Measurements from ENCODE around the gene SYK. TPM values are rescaled to one million over a fixed set of nuclear protein-coding genes. Genes with fewer than 3 reads are reported as not detected.

Gene SYK
- total and polyA plus RNA-seq, 2 of the 4 experiments (the other 2 are of a cell fraction) = not detected

DNA sequence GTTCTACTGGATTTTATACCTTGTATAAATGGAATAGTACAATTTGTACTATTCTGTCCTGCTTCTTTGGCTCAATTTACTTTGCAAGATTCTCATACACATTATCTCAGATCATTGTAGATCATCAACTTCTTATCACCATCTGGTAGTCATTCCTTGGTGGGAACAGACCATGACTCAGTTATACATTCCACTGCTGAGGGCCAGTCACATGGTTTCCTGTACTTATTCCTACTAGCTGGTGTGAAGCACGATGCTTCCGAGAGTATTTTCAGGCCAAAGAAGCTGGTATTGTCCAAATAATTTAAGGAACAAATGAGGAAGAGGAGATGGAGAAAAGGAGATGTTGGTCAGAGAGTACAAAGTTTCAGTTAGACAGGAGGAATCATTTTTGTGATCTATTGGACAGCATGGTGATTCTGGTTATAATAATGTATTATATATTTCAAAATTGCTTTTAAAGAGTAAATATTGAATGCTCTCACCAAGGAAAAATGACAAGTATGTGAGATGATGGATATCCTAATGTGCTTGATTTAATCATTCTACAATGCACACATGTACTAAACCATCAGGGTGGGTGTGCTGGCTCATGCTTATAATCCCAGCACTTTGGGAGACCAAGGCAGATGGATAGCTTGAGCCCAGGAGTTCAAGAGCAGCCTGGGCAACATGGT lies 124.1 kb downstream of the SYK start:
- H3K27me3 ChIP-seq (ENCODE audit: control insufficient read depth, insufficient read depth, low read length) = no peaks in the 10 kb centered on the region
- H3K4ac ChIP-seq (ENCODE audit: low read depth, low read length) = peak overlapping the region; percentile 56
- H3K4me1 ChIP-seq (ENCODE audit: control insufficient read depth, insufficient read depth, low read length) = peaks cover 7% of the 10 kb centered on the region
- 0 out of 2 replicates have a peak overlapping the region, but pooled peaks have one; percentile 27 for H4K5ac ChIP-seq (ENCODE audit: low read depth, low read length)
- in situ Hi-C loops (cut with MboI; ENCODE audit: low sequenced_read_pairs) = no loop called here
- H3K27ac ChIP-seq (ENCODE audit: insufficient read depth, low read length) = peak overlapping the region; percentile 39; the same call in 1 of the 2 replicates
- peak overlapping the region; percentile 67; the same call in 1 of the 3 replicates for H2BK15ac ChIP-seq (ENCODE audit: low read depth, low read length)
- H4K91ac ChIP-seq (ENCODE audit: insufficient read depth, low read depth, low read length) = no peak overlapping the region
- peak overlapping the region; percentile 40; the same call in 1 of the 2 replicates for H3K18ac ChIP-seq (ENCODE audit: low read depth, low read length)
- H3K9me1 ChIP-seq (ENCODE audit: insufficient read depth, low read length) = 0 out of 2 replicates have a peak, but pooled peaks cover 8% of the 10 kb centered on the region
- ChIA-PET POLR2A (ENCODE audit: unreplicated experiment) (no interaction called here), CTCF (interaction anchor here (0.9 to 1.4 kb wide), 2 partner anchors 10 to 73 kb away, joined by 3 to 6 read pairs; no protein-coding TSS in a partner anchor)
- no peaks in the 10 kb centered on the region for H3K79me1 ChIP-seq (ENCODE audit: low read depth in 1 of 2, low read length in 2 of 2)
- peaks cover 4% of the 10 kb centered on the region for H3K9me3 ChIP-seq (ENCODE audit: control insufficient read depth, insufficient read depth, low read length)
- dilution Hi-C loops (cut with HindIII; ENCODE audit: low sequenced_read_pairs, unreplicated experiment) = no loop called here
- no peak overlapping the region for H3K56ac ChIP-seq (ENCODE audit: extremely low read depth, insufficient read depth, low read length)
- peak overlapping the region; percentile 58; the same call in 1 of the 2 replicates for H2BK20ac ChIP-seq (ENCODE audit: low read depth, low read length)
- peak overlapping the region; percentile 43; the same call in 1 of the 2 replicates for H2BK120ac ChIP-seq (ENCODE audit: low read depth, low read length)
- H4K8ac ChIP-seq (ENCODE audit: low read depth in 2 of 2, low read length in 2 of 2) = peak overlapping the region in 1 of 2 experiments; percentile 62; a peak in 2 of 4 replicates
- H3K14ac ChIP-seq (replicated peaks; ENCODE audit: low read depth, low read length) = peak overlapping the region; percentile 34; the same call in 1 of the 2 replicates
- H2AK5ac ChIP-seq (ENCODE audit: low read depth, low read length) = peak overlapping the region; percentile 64; the same call in 1 of the 2 replicates
- ATAC-seq (ENCODE audit: low read depth) (peak; percentile 87), DNase-seq (peak; percentile 95)
- no TSS peak for BruUV-seq (replicated peaks)
- H3K36me3 ChIP-seq (ENCODE audit: control insufficient read depth, insufficient read depth, low read length) = no peaks in the 10 kb centered on the region
- H3K23ac ChIP-seq (ENCODE audit: low read depth, low read length) = no peak overlapping the region
- 56% methylated on average over 2 of the region's 2 CpGs; no CpG with 5 or more reads in 1 of the 2 experiments for WGBS, 2 experiments (ENCODE audit: extremely low coverage in 2 of 2, insufficient read length in 1 of 2)
- H3K4me3 ChIP-seq (ENCODE audit: insufficient read depth, low read depth, low read length) = no peak overlapping the region
- intact Hi-C loops (cut with micrococcal nuclease) = loop anchor here (2.0 to 5.0 kb wide), 2 partner anchors 25 to 67 kb away; no protein-coding TSS in a partner anchor
- H2AFZ ChIP-seq (replicated peaks; ENCODE audit: low read length, poor library complexity) = no peak overlapping the region
- H4K20me1 ChIP-seq (ENCODE audit: insufficient read depth, low read length) = no peaks in the 10 kb centered on the region
- TF ChIP-seq CHD1 (IDR thresholded peaks at IDR 0.05; ENCODE audit: low read depth, low read length) (no peak), SMC3 (IDR thresholded peaks at IDR 0.05; ENCODE audit: low read depth, low read length) (no peak), BHLHE40 (IDR thresholded peaks at IDR 0.05; ENCODE audit: low read depth, low read length) (0 out of 2 replicates have a peak, but pooled peaks have one; percentile 26), FOS (IDR thresholded peaks at IDR 0.05; ENCODE audit: low read depth, low read length) (peak; percentile 75), NFE2L2 (IDR thresholded peaks at IDR 0.05; ENCODE audit: low read depth, low read length) (peak; percentile 57)
- TF ChIP-seq, protein P1, sequence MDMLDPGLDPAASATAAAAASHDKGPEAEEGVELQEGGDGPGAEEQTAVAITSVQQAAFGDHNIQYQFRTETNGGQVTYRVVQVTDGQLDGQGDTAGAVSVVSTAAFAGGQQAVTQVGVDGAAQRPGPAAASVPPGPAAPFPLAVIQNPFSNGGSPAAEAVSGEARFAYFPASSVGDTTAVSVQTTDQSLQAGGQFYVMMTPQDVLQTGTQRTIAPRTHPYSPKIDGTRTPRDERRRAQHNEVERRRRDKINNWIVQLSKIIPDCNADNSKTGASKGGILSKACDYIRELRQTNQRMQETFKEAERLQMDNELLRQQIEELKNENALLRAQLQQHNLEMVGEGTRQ (IDR thresholded peaks at IDR 0.05; ENCODE audit: low read depth, low read length) = peak; percentile 87
- TF ChIP-seq, protein P2, sequence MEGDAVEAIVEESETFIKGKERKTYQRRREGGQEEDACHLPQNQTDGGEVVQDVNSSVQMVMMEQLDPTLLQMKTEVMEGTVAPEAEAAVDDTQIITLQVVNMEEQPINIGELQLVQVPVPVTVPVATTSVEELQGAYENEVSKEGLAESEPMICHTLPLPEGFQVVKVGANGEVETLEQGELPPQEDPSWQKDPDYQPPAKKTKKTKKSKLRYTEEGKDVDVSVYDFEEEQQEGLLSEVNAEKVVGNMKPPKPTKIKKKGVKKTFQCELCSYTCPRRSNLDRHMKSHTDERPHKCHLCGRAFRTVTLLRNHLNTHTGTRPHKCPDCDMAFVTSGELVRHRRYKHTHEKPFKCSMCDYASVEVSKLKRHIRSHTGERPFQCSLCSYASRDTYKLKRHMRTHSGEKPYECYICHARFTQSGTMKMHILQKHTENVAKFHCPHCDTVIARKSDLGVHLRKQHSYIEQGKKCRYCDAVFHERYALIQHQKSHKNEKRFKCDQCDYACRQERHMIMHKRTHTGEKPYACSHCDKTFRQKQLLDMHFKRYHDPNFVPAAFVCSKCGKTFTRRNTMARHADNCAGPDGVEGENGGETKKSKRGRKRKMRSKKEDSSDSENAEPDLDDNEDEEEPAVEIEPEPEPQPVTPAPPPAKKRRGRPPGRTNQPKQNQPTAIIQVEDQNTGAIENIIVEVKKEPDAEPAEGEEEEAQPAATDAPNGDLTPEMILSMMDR (conservative IDR thresholded peaks at IDR 0.05; ENCODE audit: low read depth, low read length) = no peak
- H3K4me2 ChIP-seq (ENCODE audit: low read depth, low read length) = no peak overlapping the region
- peak overlapping the region; percentile 70 for H2BK5ac ChIP-seq (ENCODE audit: low read depth, low read length, poor library complexity, severe bottlenecking)
- H2AK9ac ChIP-seq (replicated peaks; ENCODE audit: low read depth, low read length, poor library complexity) = no peak overlapping the region
- no peak overlapping the region for H3K9ac ChIP-seq (ENCODE audit: low read depth, low read length)
